Brain microvascular endothelial cell (primary cell): ENCODE data around the gene MYL3.

Experiments
- DNase-seq: peaks from one replicate; pipeline ENCODE4 v3.0.0-alpha.2; 2020
- H3K27ac ChIP-seq: fragments of 250-450 bp; sonication (Bioruptor Pico); 2 replicates; pipeline ENCODE4 v1.5.1; 2020; ENCODE audit warnings: mild to moderate bottlenecking, moderate library complexity
- H3K27me3 ChIP-seq: fragments of 250-450 bp; sonication (Bioruptor Pico); replicated peaks from 2 replicates; pipeline ENCODE4 v1.5.1; 2020; ENCODE audit warnings: mild to moderate bottlenecking
- H3K36me3 ChIP-seq: fragments of 250-450 bp; sonication (Bioruptor Pico); replicated peaks from 2 replicates; pipeline ENCODE4 v1.5.1; 2020; ENCODE audit warnings: mild to moderate bottlenecking
- H3K4me3 ChIP-seq: 2 replicates; pipeline ENCODE4 v1.5.1; 2011; ENCODE audit warnings: low read depth, mild to moderate bottlenecking, control low read depth, low read length, moderate library complexity
- CTCF ChIP-seq: IDR thresholded peaks from 2 replicates; pipeline ENCODE4 v1.5.1; 2011; ENCODE audit warnings: low read depth, mild to moderate bottlenecking, moderate library complexity, low read length, control low read depth, inconsistent platforms; ENCODE audit errors: missing control alignments
- in situ Hi-C: cut with HindIII; loops from 2 replicates; pipeline ENCODE4 v1.10.0; 2017; ENCODE audit warnings: low sequenced_read_pairs, low pct_ligation_motif_present

The MYL3 gene

GRCh38 chr3:46901061-46901460, 37.8 kb upstream of the MYL3 start:
- no peak for TF ChIP-seq CTCF
- in situ Hi-C loops, result no loop called here
- no peaks in the 10 kb centered on the region for H3K27me3 ChIP-seq

GRCh38 chr3:46900356-46900755, 37.1 kb upstream of the MYL3 start:
- Histone ChIP-seq H3K27me3 (no peaks in the 10 kb centered on the region), H3K36me3 (no peaks in the 10 kb centered on the region)
- in situ Hi-C loops, result no loop called here

More at GRCh38 chr3:46901061-46901460, 37.8 kb upstream of the MYL3 start:
- Histone ChIP-seq H3K27ac (no peak overlapping the region), H3K4me3 (no peak overlapping the region), H3K36me3 (no peaks in the 10 kb centered on the region)
- no peak for DNase-seq

GRCh38 chr3:46900007-46900292, 36.7 kb upstream of the MYL3 start:
- no peak for DNase-seq
- H3K27me3 ChIP-seq, result no peaks in the 10 kb centered on the region
- no peak overlapping the region for H3K4me3 ChIP-seq
- in situ Hi-C loops, result no loop called here
- H3K36me3 ChIP-seq, result no peaks in the 10 kb centered on the region
- H3K27ac ChIP-seq, result no peak overlapping the region
- TF ChIP-seq CTCF, result no peak

More at GRCh38 chr3:46900356-46900755, 37.1 kb upstream of the MYL3 start:
- Histone ChIP-seq H3K27ac (no peak overlapping the region), H3K4me3 (no peak overlapping the region)
- no peak for TF ChIP-seq CTCF
- no peak for DNase-seq

GRCh38 chr3:46899151-46900006, 36.1 kb upstream of the MYL3 start:
- TF ChIP-seq CTCF, result no peak
- no peaks in the 10 kb centered on the region for H3K27me3 ChIP-seq
- no peak for DNase-seq
- in situ Hi-C loops, result no loop called here
- no peak overlapping the region for H3K4me3 ChIP-seq
- H3K27ac ChIP-seq, result no peak overlapping the region
- H3K36me3 ChIP-seq, result no peaks in the 10 kb centered on the region

GRCh38 chr3:46898321-46899150, 35.3 kb upstream of the MYL3 start:
- TF ChIP-seq CTCF, result no peak
- H3K27me3 ChIP-seq, result no peaks in the 10 kb centered on the region
- in situ Hi-C loops, result no loop called here
- H3K27ac ChIP-seq, result no peak overlapping the region
- no peak for DNase-seq
- no peak overlapping the region for H3K4me3 ChIP-seq
- H3K36me3 ChIP-seq, result no peaks in the 10 kb centered on the region
